OCI-LY7 (cell line): ENCODE data around the gene CLCF1. TPM values are rescaled to one million over a fixed set of nuclear protein-coding genes. Genes with fewer than 3 reads are reported as not detected.

Source experiments
- BruUV-seq: library from RNA; stranded (reverse); fragments of 400-500 nt; replicated peaks from 2 replicates; lab custom pipeline; 2021; lab: Mats Ljungman, UMichigan
- CTCF ChIA-PET: fragments of 300-600 bp; sonication (Branson Sonifier 250); formaldehyde crosslinking; loops from one replicate; lab custom pipeline; 2022; ENCODE audit warnings: antibody characterized with exemption; ENCODE audit not compliant: unreplicated experiment; lab: Charles Lee
- POLR2A ChIA-PET: fragments of 300-600 bp; sonication (Branson Sonifier 250); formaldehyde crosslinking; loops from one replicate; lab custom pipeline; 2022; ENCODE audit warnings: antibody characterized with exemption; lab: Charles Lee
- DNase-seq: peaks from one replicate; pipeline ENCODE4 v3.0.0-alpha.2; 2015; ENCODE audit warnings: low spot score
- H2AFZ ChIP-seq: fragments of 200-600 bp; sonication (generic), shearing (Covaris generic); 2 replicates; pipeline ENCODE4 v1.6.1; 2014; ENCODE audit warnings: mild to moderate bottlenecking, antibody characterized with exemption, low read length, moderate library complexity
- H3K27ac ChIP-seq: fragments of 200-600 bp; sonication (generic); 2 replicates; pipeline ENCODE4 v1.5.1; 2014; ENCODE audit warnings: mixed run types, low read depth, mild to moderate bottlenecking, moderate library complexity, low read length, inconsistent platforms; ENCODE audit not compliant: poor library complexity, severe bottlenecking
- H3K36me3 ChIP-seq: fragments of 200-600 bp; sonication (generic); 2 replicates; pipeline ENCODE4 v1.6.1; 2014; ENCODE audit warnings: mild to moderate bottlenecking, antibody characterized with exemption, low read length, moderate library complexity, mixed read lengths; ENCODE audit not compliant: insufficient read depth
- H3K4me1 ChIP-seq: fragments of 200-600 bp; sonication (generic); 2 replicates; pipeline ENCODE4 v1.5.1; 2014; ENCODE audit warnings: mild to moderate bottlenecking, low read length; ENCODE audit not compliant: insufficient read depth, poor library complexity, severe bottlenecking
- H3K4me2 ChIP-seq: fragments of 200-600 bp; sonication (generic); 2 replicates; pipeline ENCODE4 v1.6.1; 2014; ENCODE audit warnings: mild to moderate bottlenecking, low read length
- H3K4me3 ChIP-seq: fragments of 200-600 bp; sonication (generic); 2 replicates; pipeline ENCODE4 v1.5.1; 2014; ENCODE audit warnings: mild to moderate bottlenecking, low read depth, low read length; ENCODE audit not compliant: poor library complexity, severe bottlenecking
- H3K79me2 ChIP-seq: fragments of 200-600 bp; sonication (generic); 2 replicates; pipeline ENCODE4 v1.6.1; 2016; ENCODE audit warnings: low read depth, mild to moderate bottlenecking, low read length, moderate library complexity, mixed read lengths; ENCODE audit not compliant: insufficient read depth
- H3K9me2 ChIP-seq: fragments of 200-600 bp; sonication (generic); 2 replicates; pipeline ENCODE4 v1.6.1; 2016; ENCODE audit warnings: mild to moderate bottlenecking, low read length, mixed read lengths; ENCODE audit not compliant: insufficient read depth
- H3K9me3 ChIP-seq: fragments of 200-600 bp; sonication (generic); 2 replicates; pipeline ENCODE4 v1.6.1; 2014; ENCODE audit warnings: mild to moderate bottlenecking, mixed run types, low read length, mixed read lengths
- H4K20me1 ChIP-seq: fragments of 200-600 bp; sonication (generic); 2 replicates; pipeline ENCODE4 v1.6.1; 2014; ENCODE audit warnings: mild to moderate bottlenecking, antibody characterized with exemption, low read length, moderate library complexity, mixed read lengths; ENCODE audit not compliant: insufficient read depth
- EZH2phosphoT487 ChIP-seq: fragments of 200-600 bp; sonication (generic); IDR thresholded peaks from 2 replicates; pipeline ENCODE4 v1.6.1; 2018; ENCODE audit warnings: low read depth, borderline replicate concordance, mild to moderate bottlenecking, mixed run types, antibody characterized with exemption, low read length, moderate library complexity, mixed read lengths
- intact Hi-C: fragments of 100-400 bp; cut with micrococcal nuclease; formaldehyde crosslinking; loops from one replicate; pipeline ENCODE4 v1.10.0; 2022; ENCODE audit not compliant: unreplicated experiment
- total RNA-seq, 2 experiments: library from RNA; depleted of rRNA in 1 of 2; stranded (reverse); fragments of >200 nt in 1 of 2; shearing (Covaris generic) in 1 of 2; gene quantifications; 2 replicates each; pipeline ENCODE4 v1.2.3, GENCODE V29; 2014 to 2022
- TF ChIP-seq, protein P1 (sequence below): fragments of 200-600 bp; sonication (generic); conservative IDR thresholded peaks from 2 replicates; pipeline ENCODE4 v1.5.1; 2014; ENCODE audit warnings: mild to moderate bottlenecking, antibody characterized with exemption, low read length, moderate library complexity, mixed read lengths

The CLCF1 gene
- total RNA-seq, 2 experiments from 2014 or later = 0.34 to 0.35 TPM

GRCh38 chr11:67382276-67383136 is 9.1 kb upstream of the CLCF1 start:
- POLR2A ChIA-PET = interaction anchor here (0.7 to 7.7 kb wide), 4 partner anchors 29 to 1070 kb away, joined by 7 to 106 read pairs (median 18); partner anchors contain the start of gene POLD4
- peak; percentile 88 for DNase-seq
- H3K9me2 ChIP-seq = no peaks in the 10 kb centered on the region
- no peaks in the 10 kb centered on the region for H3K79me2 ChIP-seq
- CTCF ChIA-PET = interaction anchor here (1.8 to 4.3 kb wide), 3 partner anchors 20 to 37 kb away, joined by 4 to 136 read pairs (median 7); partner anchors contain the start of gene POLD4
- no peak overlapping the region for H2AFZ ChIP-seq
- H3K9me3 ChIP-seq = no peaks in the 10 kb centered on the region
- intact Hi-C loops = loop anchor here (1.0 to 5.0 kb wide), 7 partner anchors 25 to 300 kb away; partner anchors contain the start of gene ANKRD13D
- no peaks in the 10 kb centered on the region for H4K20me1 ChIP-seq
- no peaks in the 10 kb centered on the region for H3K36me3 ChIP-seq
- peaks cover 29% of the 10 kb centered on the region for H3K4me1 ChIP-seq
- no TSS peak for BruUV-seq
- no peak overlapping the region for H3K27ac ChIP-seq
- TF ChIP-seq, protein P1, sequence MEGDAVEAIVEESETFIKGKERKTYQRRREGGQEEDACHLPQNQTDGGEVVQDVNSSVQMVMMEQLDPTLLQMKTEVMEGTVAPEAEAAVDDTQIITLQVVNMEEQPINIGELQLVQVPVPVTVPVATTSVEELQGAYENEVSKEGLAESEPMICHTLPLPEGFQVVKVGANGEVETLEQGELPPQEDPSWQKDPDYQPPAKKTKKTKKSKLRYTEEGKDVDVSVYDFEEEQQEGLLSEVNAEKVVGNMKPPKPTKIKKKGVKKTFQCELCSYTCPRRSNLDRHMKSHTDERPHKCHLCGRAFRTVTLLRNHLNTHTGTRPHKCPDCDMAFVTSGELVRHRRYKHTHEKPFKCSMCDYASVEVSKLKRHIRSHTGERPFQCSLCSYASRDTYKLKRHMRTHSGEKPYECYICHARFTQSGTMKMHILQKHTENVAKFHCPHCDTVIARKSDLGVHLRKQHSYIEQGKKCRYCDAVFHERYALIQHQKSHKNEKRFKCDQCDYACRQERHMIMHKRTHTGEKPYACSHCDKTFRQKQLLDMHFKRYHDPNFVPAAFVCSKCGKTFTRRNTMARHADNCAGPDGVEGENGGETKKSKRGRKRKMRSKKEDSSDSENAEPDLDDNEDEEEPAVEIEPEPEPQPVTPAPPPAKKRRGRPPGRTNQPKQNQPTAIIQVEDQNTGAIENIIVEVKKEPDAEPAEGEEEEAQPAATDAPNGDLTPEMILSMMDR = peak; percentile 97
- TF ChIP-seq EZH2phosphoT487 = no peak
- H3K4me3 ChIP-seq = no peak overlapping the region
- H3K4me2 ChIP-seq = no peak overlapping the region

DNA sequence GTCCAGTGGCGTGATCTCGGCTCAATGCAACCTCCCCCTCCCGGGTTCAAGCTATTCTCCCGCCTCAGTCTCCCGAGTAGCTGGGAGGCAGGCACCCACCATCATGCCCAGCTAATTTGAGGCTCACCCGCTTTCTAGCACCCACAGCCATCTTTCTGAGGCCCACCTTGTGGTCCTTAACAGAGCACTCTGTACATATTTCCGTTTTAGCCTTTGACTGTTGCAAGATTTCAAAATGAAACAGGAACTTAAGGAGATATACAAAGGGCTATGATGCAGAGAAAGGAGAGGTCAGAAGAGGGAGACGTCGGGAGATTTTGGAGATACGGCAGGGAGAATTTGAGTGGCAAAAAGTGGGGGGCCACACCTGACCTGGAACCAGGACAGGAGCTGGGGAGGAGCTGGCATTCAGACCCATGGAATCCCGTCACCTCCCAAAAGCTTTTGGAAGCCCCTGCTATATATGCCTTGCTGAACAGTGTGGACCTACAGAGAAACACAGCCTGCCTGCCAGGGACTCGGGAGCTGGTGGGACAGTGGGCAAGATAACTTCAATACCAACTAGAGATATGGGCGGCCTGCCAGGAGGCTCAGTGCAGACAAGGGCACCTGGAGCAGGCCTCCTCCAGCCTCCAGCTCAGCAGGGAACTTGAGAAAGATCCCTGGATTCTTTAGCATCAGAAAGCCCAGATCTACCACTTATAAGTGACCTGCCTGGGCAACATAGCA is 8.0 kb upstream of the CLCF1 start:
- intact Hi-C loops = loop anchor here (5.0 kb wide), 2 partner anchors 284 to 299 kb away; no protein-coding TSS in a partner anchor
- H3K36me3 ChIP-seq = no peaks in the 10 kb centered on the region
- no peaks in the 10 kb centered on the region for H4K20me1 ChIP-seq
- no peaks in the 10 kb centered on the region for H3K79me2 ChIP-seq
- H2AFZ ChIP-seq = peak overlapping the region; percentile 79
- no peak for TF ChIP-seq EZH2phosphoT487
- TF ChIP-seq, protein P1 = no peak; the same call in 1 of the 2 replicates
- H3K9me2 ChIP-seq = no peaks in the 10 kb centered on the region
- peak overlapping the region; percentile 52 for H3K4me2 ChIP-seq
- H3K27ac ChIP-seq = peak overlapping the region; percentile 48
- POLR2A ChIA-PET = interaction anchor here (0.7 to 7.7 kb wide), 8 partner anchors 9 to 97 kb away, joined by 3 to 106 read pairs (median 4); partner anchors contain the start of genes POLD4 and PPP1CA
- CTCF ChIA-PET = interaction anchor here (1.6 to 4.3 kb wide), 4 partner anchors 19 to 36 kb away, joined by 4 to 136 read pairs (median 7); partner anchors contain the start of gene POLD4
- no peaks in the 10 kb centered on the region for H3K9me3 ChIP-seq
- peaks cover 20% of the 10 kb centered on the region for H3K4me1 ChIP-seq
- no TSS peak for BruUV-seq
- peak; percentile 59 for DNase-seq
- peak overlapping the region; percentile 19 for H3K4me3 ChIP-seq
